Bronchial epithelial cell (primary cell): ENCODE results near the gene RNF157. TPM values are rescaled to one million over a fixed set of nuclear protein-coding genes. Genes with fewer than 3 reads are reported as not detected.

Experiments
- DNase-seq: peaks from one replicate; pipeline ENCODE4 v3.0.0-alpha.2; 2010; ENCODE audit warnings: low read depth
- FAIRE-seq: peaks from 2 replicates; lab custom pipeline; 2011; peaks lifted over from hg19 to GRCh38; lab: Jason Lieb, UNC
- H3K27me3 ChIP-seq: 2 replicates; pipeline ENCODE4 v1.5.1; 2011; ENCODE audit warnings: low read length; ENCODE audit not compliant: control insufficient read depth, insufficient read depth
- H3K36me3 ChIP-seq: 2 replicates; pipeline ENCODE4 v1.5.1; 2011; ENCODE audit warnings: low read length; ENCODE audit not compliant: control insufficient read depth, insufficient read depth
- H3K4me3 ChIP-seq: 2 replicates; pipeline ENCODE4 v1.5.1; 2011; ENCODE audit warnings: mild to moderate bottlenecking, low read depth, low read length, control low read depth
- CTCF ChIP-seq: IDR thresholded peaks from 2 replicates; pipeline ENCODE4 v1.5.1; 2011; ENCODE audit warnings: mild to moderate bottlenecking, moderate library complexity, low read length, control low read depth, inconsistent platforms; ENCODE audit not compliant: insufficient read depth, severe bottlenecking
- total RNA-seq: library from RNA; depleted of rRNA; stranded (reverse); fragments of >200 nt; gene quantifications from 2 replicates; pipeline ENCODE4 v1.2.1, GENCODE V29; 2014

RNF157 gene
- total RNA-seq, 1 donor from 2014 or later, result not detected

GRCh38 chr17:76278268-76278908 lies 38.1 kb upstream of the RNF157 start:
- FAIRE-seq (no peak), DNase-seq (no peak)
- Histone ChIP-seq H3K36me3 (no peaks in the 10 kb centered on the region), H3K27me3 (no peaks in the 10 kb centered on the region), H3K4me3 (no peak overlapping the region)
- no peak for TF ChIP-seq CTCF

- FAIRE-seq (peak; percentile 98), DNase-seq (no peak)
- no peak overlapping the region for H3K4me3 ChIP-seq
- no peaks in the 10 kb centered on the region for H3K36me3 ChIP-seq
- TF ChIP-seq CTCF, result no peak
- H3K27me3 ChIP-seq, result no peaks in the 10 kb centered on the region
These were observed 37.3 kb upstream of the RNF157 start for GRCh38 chr17:76277300-76278267.

GRCh38 chr17:76276461-76277299 lies 36.4 kb upstream of the RNF157 start:
- TF ChIP-seq CTCF, result no peak
- no peaks in the 10 kb centered on the region for H3K36me3 ChIP-seq
- FAIRE-seq (peak; percentile 89), DNase-seq (peak; percentile 42)
- no peak overlapping the region for H3K4me3 ChIP-seq
- no peaks in the 10 kb centered on the region for H3K27me3 ChIP-seq

GRCh38 chr17:76276069-76276431 lies 35.8 kb upstream of the RNF157 start:
- no peaks in the 10 kb centered on the region for H3K36me3 ChIP-seq
- FAIRE-seq (no peak), DNase-seq (no peak)
- TF ChIP-seq CTCF, result no peak
- H3K27me3 ChIP-seq, result no peaks in the 10 kb centered on the region
- no peak overlapping the region for H3K4me3 ChIP-seq

GRCh38 chr17:76275382-76276068 lies 35.2 kb upstream of the RNF157 start:
- no peak for FAIRE-seq
- peaks cover 1% of the 10 kb centered on the region for H3K36me3 ChIP-seq
- TF ChIP-seq CTCF, result no peak
- no peaks in the 10 kb centered on the region for H3K27me3 ChIP-seq
- no peak overlapping the region for H3K4me3 ChIP-seq
- no peak for DNase-seq
